Adrenal gland (tissue), 12 donors: ENCODE results near the gene TEDC1. TPM values are rescaled to one million over a fixed set of nuclear protein-coding genes. Genes with fewer than 3 reads are reported as not detected.

Experiments used
- DNase-seq, 7 donors: peaks; one replicate each; pipeline ENCODE4 v3.0.0-alpha.2; 2019 to 2020
- H3K27ac ChIP-seq, 5 donors: fragments of 200-600 bp; sonication (generic) in 4 of 5; 1 replicate in 3 of 5; 2 replicates in 2 of 5; pipeline versions ENCODE4 v1.5.1 to v1.8.0; 2016 to 2020; ENCODE audit warnings: mild to moderate bottlenecking in 1 of 5
- H3K27me3 ChIP-seq: fragments of 200-600 bp; 2 replicates; pipeline ENCODE4 v1.8.0; 2021
- H3K36me3 ChIP-seq, 2 donors: fragments of 200-600 bp; replicated peaks in 1 of 2; 1 replicate in 1 of 2; 2 replicates in 1 of 2; pipeline versions ENCODE4 v1.5.1 to v1.8.0; 2018 to 2022
- H3K4me1 ChIP-seq, 2 donors: fragments of 200-600 bp; replicated peaks in 1 of 2; 1 replicate in 1 of 2; 2 replicates in 1 of 2; pipeline versions ENCODE4 v1.5.1 to v1.8.0; 2018 to 2021
- H3K4me3 ChIP-seq, 4 donors: fragments of 200-600 bp; sonication (generic) in 3 of 4; one replicate each; pipeline ENCODE4 v1.5.1; 2016 to 2018
- H3K9me3 ChIP-seq, 3 donors: fragments of 200-600 bp; sonication (generic) in 1 of 3; replicated peaks in 1 of 3; 1 replicate in 2 of 3; 2 replicates in 1 of 3; pipeline versions ENCODE4 v1.5.1 to v1.8.0; 2016 to 2021
- CTCF ChIP-seq, 6 experiments: fragments of 450-650 bp in 4 of 6; fragments of 200-600 bp in 2 of 6; sonication (generic) in 1 of 6; IDR thresholded peaks; 1 replicate in 5 of 6; 2 replicates in 1 of 6; pipeline versions ENCODE4 v1.5.1 to v1.8.0; 2016 to 2021; ENCODE audit warnings: antibody characterized with exemption in 6 of 6, mild to moderate bottlenecking in 2 of 6, moderate library complexity in 1 of 6
- POLR2A ChIP-seq, 2 donors: fragments of 450-650 bp; IDR thresholded peaks; one replicate each; pipeline ENCODE4 v1.6.1; 2017; ENCODE audit warnings: antibody characterized with exemption in 2 of 2, mild to moderate bottlenecking in 2 of 2, moderate library complexity in 1 of 2
- whole genome bisulfite sequencing, 4 donors: extraction: QIAGEN DNeasy Blood & Tissue Kit in 2 of 4; methylation state at CpG; one replicate each; pipeline versions ENCODE4 v1.1.5 to v1.1.7; 2013 to 2017; 5-methylcytosine and 5-hydroxymethylcytosine counted together
- intact Hi-C, 2 donors: fragments of 100-400 bp; cut with DNase I; formaldehyde crosslinking; loops; one replicate each; pipeline versions ENCODE4 v1.14.1 to v1.15.0; 2022 to 2023
- polyA plus RNA-seq, 3 donors: library from polyadenylated mRNA; stranded (reverse); fragments of 200-250 nt in 2 of 3; fragments of 350-450 nt in 1 of 3; fragmentation: Illumina TruSeq in 1 of 3; extraction: RNeasy Lipid Tissue Mini Kit (QIAGEN cat#74804) in 1 of 3; gene quantifications; one replicate each; pipeline ENCODE4 v1.2.3, GENCODE V29; 2013 to 2014
- total RNA-seq, 9 donors: library from RNA; depleted of rRNA in 4 of 9; stranded (reverse); fragments of >200 nt in 4 of 9; fragments of 120-200 nt in 1 of 9; fragmentation: NEBNext Ultra II Directional in 1 of 9; extraction: Animal tissue kit (Norgen Biotek cat#: 25700) in 1 of 9; gene quantifications; one replicate each; pipeline versions ENCODE4 v1.1.0 to v1.2.4, GENCODE V29; 2013 to 2023
- donor health status: healthy with polysubstance abuse.
- donor health status: Bipolar disorder and iron deficiency.
- donor health status: DM: yes; HTN: yes; CAD: no.
- donor health status: DM: no; HTN: no; CAD: no.
- donor health status: DM: no; HTN: no; CAD: no.
- donor health status: DM: yes; HTN: yes; CAD: no.

TEDC1 gene
- total and polyA plus RNA-seq, 12 donors = 0.24 to 19.1 (median 3.4) TPM

GRCh38 chr14:105496831-105497591 is 6.0 kb downstream of the TEDC1 start:
- no peak for DNase-seq
- no peak overlapping the region for H3K4me3 ChIP-seq
- H3K27ac ChIP-seq = no peak overlapping the region
- H3K27me3 ChIP-seq = no peaks in the 10 kb centered on the region
- no peaks in the 10 kb centered on the region for H3K36me3 ChIP-seq
- TF ChIP-seq POLR2A (IDR thresholded peaks at IDR 0.05) (no peak), CTCF (IDR thresholded peaks at IDR 0.05) (no peak)
- no peaks in the 10 kb centered on the region for H3K9me3 ChIP-seq
- 90 to 96% (median 95%) methylated on average over 19 to 32 of the region's 32 CpGs for WGBS, 4 donors
- H3K4me1 ChIP-seq = no peaks in the 10 kb centered on the region
- intact Hi-C loops = no loop called here

- Histone ChIP-seq H3K36me3 (no peaks in the 10 kb centered on the region), H3K27me3 (peaks cover 6% of the 10 kb centered on the region), H3K4me3 (no peak overlapping the region), H3K27ac (no peak overlapping the region), H3K9me3 (no peaks in the 10 kb centered on the region), H3K4me1 (no peaks in the 10 kb centered on the region)
- no peak for TF ChIP-seq POLR2A (IDR thresholded peaks at IDR 0.05)
- no peak for DNase-seq
- intact Hi-C loops = no loop called here
- 90 to 94% (median 92%) methylated on average over 16 to 31 of the region's 31 CpGs for WGBS, 4 donors
Observed at GRCh38 chr14:105497671-105498429, 6.8 kb downstream of the TEDC1 start.

- 82 to 88% (median 85%) methylated on average over 27 to 36 of the region's 36 CpGs for WGBS, 4 donors
- Histone ChIP-seq H3K9me3 (no peaks in the 10 kb centered on the region), H3K4me3 (no peak overlapping the region), H3K4me1 (no peaks in the 10 kb centered on the region), H3K27me3 (peaks cover 6% of the 10 kb centered on the region), H3K36me3 (no peaks in the 10 kb centered on the region), H3K27ac (no peak overlapping the region)
- no peak for TF ChIP-seq CTCF (IDR thresholded peaks at IDR 0.05)
- no peak for TF ChIP-seq POLR2A (IDR thresholded peaks at IDR 0.05)
- DNase-seq = no peak
- intact Hi-C loops = no loop called here
Observed at GRCh38 chr14:105498430-105499255, 7.6 kb downstream of the TEDC1 start.

GRCh38 chr14:105499256-105500035 is 8.4 kb downstream of the TEDC1 start:
- H3K4me3 ChIP-seq = no peak overlapping the region
- TF ChIP-seq CTCF (IDR thresholded peaks at IDR 0.05) (no peak), POLR2A (IDR thresholded peaks at IDR 0.05) (no peak)
- no peak for DNase-seq
- H3K27ac ChIP-seq = no peak overlapping the region
- no peaks in the 10 kb centered on the region for H3K9me3 ChIP-seq
- H3K27me3 ChIP-seq = peaks cover 6% of the 10 kb centered on the region
- intact Hi-C loops = no loop called here
- H3K4me1 ChIP-seq = no peaks in the 10 kb centered on the region
- no peaks in the 10 kb centered on the region for H3K36me3 ChIP-seq
- 63 to 78% (median 69%) methylated on average over 7 to 27 of the region's 27 CpGs for WGBS, 4 donors
